ENCODE results near the gene GRK1. TPM values are rescaled to one million over a fixed set of nuclear protein-coding genes. Genes with fewer than 3 reads are reported as not detected.

The GRK1 gene
- total RNA-seq, 2 experiments from 2014 or later: not detected

GRCh38 chr13:113631341-113632095 is 35.5 kb upstream of the GRK1 start:
- no peak overlapping the region for H3K4me3 ChIP-seq (ENCODE audit: low read length)
- POLR2A ChIA-PET: no interaction called here
- no peaks in the 10 kb centered on the region for H3K9me3 Mint-ChIP-seq
- H3K4me1 Mint-ChIP-seq (ENCODE audit: low read depth): peaks cover 30% of the 10 kb centered on the region
- peaks cover 25% of the 10 kb centered on the region for H3K4me1 ChIP-seq (ENCODE audit: insufficient read depth, low read length)
- H3K4me3 Mint-ChIP-seq: no peak overlapping the region
- no peak for ATAC-seq (ENCODE audit: poor library complexity)
- DNase-seq: peak in 1 of 14 experiments; percentile 26
- peaks cover 58% of the 10 kb centered on the region for H3K36me3 Mint-ChIP-seq (ENCODE audit: low read depth)
- no peak overlapping the region for H3K27ac ChIP-seq (ENCODE audit: low read depth in 1 of 2, low read length in 2 of 2)
- no peaks in the 10 kb centered on the region for H3K27me3 Mint-ChIP-seq
- TF ChIP-seq CTCF (IDR thresholded peaks at IDR 0.05): no peak
- intact Hi-C loops (cut with DNase I, micrococcal nuclease): no loop called here
- CTCF ChIA-PET: no interaction called here
- peaks cover 52% of the 10 kb centered on the region for H3K36me3 ChIP-seq (ENCODE audit: insufficient read depth, low read length)
- peak overlapping the region; percentile 58 for H3K27ac Mint-ChIP-seq
- H3K27me3 ChIP-seq (ENCODE audit: control insufficient read depth in 1 of 2, insufficient read depth in 2 of 2, low read length in 2 of 2): no peaks in the 10 kb centered on the region
- H3K9me3 ChIP-seq (ENCODE audit: control insufficient read depth in 1 of 2, insufficient read depth in 1 of 2, low read length in 2 of 2): peaks cover 0 to 3% of the 10 kb centered on the region in 2 experiments

GRCh38 chr13:113632706-113633484 is 34.1 kb upstream of the GRK1 start:
- intact Hi-C loops (cut with DNase I, micrococcal nuclease): no loop called here
- peaks cover 65% of the 10 kb centered on the region for H3K36me3 ChIP-seq (ENCODE audit: insufficient read depth, low read length)

GRCh38 chr13:113633485-113633873 is 33.5 kb upstream of the GRK1 start:
- no peaks in the 10 kb centered on the region for H3K27me3 ChIP-seq (ENCODE audit: control insufficient read depth in 1 of 2, insufficient read depth in 2 of 2, low read length in 2 of 2)
- Mint-ChIP-seq H3K4me1 (ENCODE audit: low read depth) (peaks cover 26% of the 10 kb centered on the region), H3K4me3 (no peak overlapping the region), H3K36me3 (ENCODE audit: low read depth) (peaks cover 71% of the 10 kb centered on the region), H3K9me3 (no peaks in the 10 kb centered on the region), H3K27ac (peak overlapping the region; percentile 88), H3K27me3 (no peaks in the 10 kb centered on the region)
- DNase-seq (peak in 1 of 14 experiments; percentile 25), ATAC-seq (ENCODE audit: poor library complexity) (no peak)
- peaks cover 0 to 7% of the 10 kb centered on the region in 2 experiments for H3K9me3 ChIP-seq (ENCODE audit: control insufficient read depth in 1 of 2, insufficient read depth in 1 of 2, low read length in 2 of 2)
- no peak overlapping the region for H3K27ac ChIP-seq (ENCODE audit: low read depth in 1 of 2, low read length in 2 of 2)
- peaks cover 25% of the 10 kb centered on the region for H3K4me1 ChIP-seq (ENCODE audit: insufficient read depth, low read length)
- peaks cover 69% of the 10 kb centered on the region for H3K36me3 ChIP-seq (ENCODE audit: insufficient read depth, low read length)
- intact Hi-C loops (cut with DNase I, micrococcal nuclease): no loop called here
- POLR2A ChIA-PET: no interaction called here
- no peak for TF ChIP-seq CTCF (IDR thresholded peaks at IDR 0.05)
- CTCF ChIA-PET: no interaction called here
- H3K4me3 ChIP-seq (ENCODE audit: low read length): no peak overlapping the region

More at GRCh38 chr13:113632706-113633484, 34.1 kb upstream of the GRK1 start:
- Mint-ChIP-seq H3K9me3 (no peaks in the 10 kb centered on the region), H3K36me3 (ENCODE audit: low read depth) (peaks cover 67% of the 10 kb centered on the region), H3K4me1 (ENCODE audit: low read depth) (peaks cover 26% of the 10 kb centered on the region), H3K27me3 (no peaks in the 10 kb centered on the region), H3K27ac (peak overlapping the region; percentile 88), H3K4me3 (no peak overlapping the region)
- Histone ChIP-seq H3K27ac (ENCODE audit: low read depth in 1 of 2, low read length in 2 of 2) (no peak overlapping the region), H3K4me3 (ENCODE audit: low read length) (no peak overlapping the region), H3K9me3 (ENCODE audit: control insufficient read depth in 1 of 2, insufficient read depth in 1 of 2, low read length in 2 of 2) (peaks cover 0 to 7% of the 10 kb centered on the region in 2 experiments), H3K4me1 (ENCODE audit: insufficient read depth, low read length) (peaks cover 25% of the 10 kb centered on the region), H3K27me3 (ENCODE audit: control insufficient read depth in 1 of 2, insufficient read depth in 2 of 2, low read length in 2 of 2) (no peaks in the 10 kb centered on the region)
- ChIA-PET CTCF (no interaction called here), POLR2A (no interaction called here)
- no peak for ATAC-seq (ENCODE audit: poor library complexity)
- no peak for TF ChIP-seq CTCF (IDR thresholded peaks at IDR 0.05)
- peak in 1 of 14 experiments; percentile 17 for DNase-seq
